Choroid plexus epithelial cell (primary cell): ENCODE data around the gene SMAD9.
"Not testable (repeated sequence)": the region's sequence is repeated elsewhere in the genome, so short reads cannot be mapped to it uniquely, and the experiment has no call there.

ENCODE experiments used
- DNase-seq: peaks from one replicate; pipeline ENCODE4 v3.0.0-alpha.2; 2010; ENCODE audit warnings: low read depth
- H3K4me3 ChIP-seq: 2 replicates; pipeline ENCODE4 v1.5.1; 2011; ENCODE audit warnings: low read depth, mild to moderate bottlenecking, control low read depth, low read length, moderate library complexity
- TF ChIP-seq, protein P1 (sequence below): conservative IDR thresholded peaks from 2 replicates; pipeline ENCODE4 v1.5.1; 2011; ENCODE audit warnings: low read depth, mild to moderate bottlenecking, control low read depth, inconsistent platforms, low read length, moderate library complexity

SMAD9 gene

DNA sequence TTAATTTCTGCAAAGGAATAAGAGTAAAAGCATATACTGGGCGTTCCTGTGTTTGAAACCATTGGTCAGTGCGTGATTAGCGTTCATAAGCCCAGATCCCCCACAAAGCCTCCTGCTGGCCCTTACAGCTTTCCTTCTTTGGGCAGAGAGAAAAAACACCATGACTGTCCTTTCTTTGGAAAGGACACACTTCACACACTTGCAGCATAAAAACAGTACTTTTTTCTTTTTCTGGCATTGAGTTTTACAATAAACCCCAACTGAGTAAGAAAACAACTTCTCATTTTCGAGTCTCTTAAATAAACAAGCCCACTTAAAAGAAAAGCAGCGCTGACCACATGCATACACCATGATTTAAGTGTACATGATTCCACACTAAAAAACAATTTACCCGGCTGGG is 35.8 kb downstream of the SMAD9 start:
- DNase-seq = peak; percentile 32
- TF ChIP-seq, protein P1, sequence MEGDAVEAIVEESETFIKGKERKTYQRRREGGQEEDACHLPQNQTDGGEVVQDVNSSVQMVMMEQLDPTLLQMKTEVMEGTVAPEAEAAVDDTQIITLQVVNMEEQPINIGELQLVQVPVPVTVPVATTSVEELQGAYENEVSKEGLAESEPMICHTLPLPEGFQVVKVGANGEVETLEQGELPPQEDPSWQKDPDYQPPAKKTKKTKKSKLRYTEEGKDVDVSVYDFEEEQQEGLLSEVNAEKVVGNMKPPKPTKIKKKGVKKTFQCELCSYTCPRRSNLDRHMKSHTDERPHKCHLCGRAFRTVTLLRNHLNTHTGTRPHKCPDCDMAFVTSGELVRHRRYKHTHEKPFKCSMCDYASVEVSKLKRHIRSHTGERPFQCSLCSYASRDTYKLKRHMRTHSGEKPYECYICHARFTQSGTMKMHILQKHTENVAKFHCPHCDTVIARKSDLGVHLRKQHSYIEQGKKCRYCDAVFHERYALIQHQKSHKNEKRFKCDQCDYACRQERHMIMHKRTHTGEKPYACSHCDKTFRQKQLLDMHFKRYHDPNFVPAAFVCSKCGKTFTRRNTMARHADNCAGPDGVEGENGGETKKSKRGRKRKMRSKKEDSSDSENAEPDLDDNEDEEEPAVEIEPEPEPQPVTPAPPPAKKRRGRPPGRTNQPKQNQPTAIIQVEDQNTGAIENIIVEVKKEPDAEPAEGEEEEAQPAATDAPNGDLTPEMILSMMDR = no peak
- H3K4me3 ChIP-seq = no peak overlapping the region

DNA sequence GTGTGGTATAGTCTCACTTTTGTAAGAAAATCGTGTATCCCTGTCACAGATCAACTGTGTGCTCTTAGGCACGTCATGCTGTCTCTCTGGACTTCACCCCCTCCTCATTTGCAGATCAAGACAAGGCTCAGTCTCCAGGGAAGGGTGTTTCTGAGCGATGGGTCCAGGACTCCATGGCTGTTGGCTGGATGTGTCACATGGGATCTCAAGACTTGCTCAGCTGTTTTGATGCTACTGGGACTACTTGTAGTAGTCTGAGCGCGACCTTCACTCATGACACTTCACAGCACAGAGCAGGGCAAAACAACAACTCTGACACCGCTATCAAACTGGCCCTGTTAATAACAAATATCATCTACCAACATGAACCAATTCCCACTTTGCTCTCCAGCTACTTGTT is 36.2 kb downstream of the SMAD9 start:
- DNase-seq = peak; percentile 4
- TF ChIP-seq, protein P1 = no peak
- H3K4me3 ChIP-seq = no peak overlapping the region

DNA sequence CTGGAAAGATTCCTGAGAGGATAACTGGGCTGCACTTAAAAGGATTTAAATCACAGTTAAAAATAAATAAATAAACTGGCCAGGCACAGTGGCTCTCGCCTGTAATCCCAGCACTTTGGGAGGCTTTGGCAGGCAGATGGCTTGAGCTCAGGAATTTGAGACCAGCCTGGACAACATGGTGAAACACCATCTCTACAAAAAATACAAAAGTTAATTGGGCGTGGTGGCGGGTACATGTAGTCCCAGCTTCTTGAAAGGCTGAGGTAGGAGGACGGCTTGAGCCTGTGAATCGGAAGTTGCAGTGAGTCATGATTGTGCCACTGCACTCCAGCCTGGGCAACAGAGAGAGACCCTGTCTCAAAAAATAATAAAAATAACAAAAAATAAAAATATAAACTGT is 36.6 kb downstream of the SMAD9 start:
- H3K4me3 ChIP-seq = not testable (repeated sequence)
- DNase-seq = peak; percentile 7

DNA sequence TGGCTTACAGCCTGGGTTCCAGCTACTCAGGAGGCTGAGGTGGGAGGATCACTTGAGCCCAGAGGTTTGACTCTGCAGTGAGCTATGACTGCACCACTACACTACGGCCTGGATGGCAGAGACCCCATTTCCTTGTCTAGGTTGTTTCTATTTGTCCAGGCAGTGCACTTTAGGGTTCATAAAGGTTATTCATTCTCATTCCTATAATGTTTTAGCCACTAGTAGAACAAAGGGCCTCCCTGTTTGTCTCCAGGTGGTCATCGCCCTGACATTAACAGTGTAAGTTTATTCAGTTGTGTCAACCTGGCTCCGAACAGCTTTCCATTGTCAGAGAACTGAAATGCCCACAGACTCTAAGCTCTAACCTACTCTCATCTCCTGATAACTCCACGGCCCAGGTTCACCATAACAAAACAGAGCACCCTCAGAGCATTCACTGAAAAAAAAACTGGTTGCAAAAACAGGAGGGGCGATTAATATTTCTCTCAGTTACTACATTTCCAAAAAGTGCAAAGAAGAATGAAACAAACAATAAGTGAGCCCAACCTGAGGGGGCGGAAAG is 37.1 kb downstream of the SMAD9 start:
- no peak for DNase-seq
- no peak overlapping the region for H3K4me3 ChIP-seq
- TF ChIP-seq, protein P1 = no peak

DNA sequence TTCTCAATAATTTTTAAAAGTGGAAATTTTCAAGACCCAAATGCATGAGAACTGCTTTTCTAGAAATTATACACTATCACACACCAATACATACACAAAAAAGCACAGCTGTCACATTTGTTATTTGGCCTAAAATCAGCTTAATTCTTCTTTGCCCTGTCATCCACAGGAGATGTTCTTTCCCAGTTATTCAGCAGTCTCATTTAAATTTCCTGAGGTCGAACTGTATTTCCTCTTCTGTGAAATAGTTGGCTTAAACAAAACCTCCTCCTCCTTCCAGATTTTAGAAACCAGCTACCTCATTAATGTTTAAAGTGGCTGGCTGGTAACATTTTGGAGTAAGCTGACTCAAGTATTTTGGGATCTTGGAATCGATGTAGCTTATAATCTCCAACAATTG is 39.1 kb downstream of the SMAD9 start:
- TF ChIP-seq, protein P1 = no peak
- no peak overlapping the region for H3K4me3 ChIP-seq
- DNase-seq = peak; percentile 8

DNA sequence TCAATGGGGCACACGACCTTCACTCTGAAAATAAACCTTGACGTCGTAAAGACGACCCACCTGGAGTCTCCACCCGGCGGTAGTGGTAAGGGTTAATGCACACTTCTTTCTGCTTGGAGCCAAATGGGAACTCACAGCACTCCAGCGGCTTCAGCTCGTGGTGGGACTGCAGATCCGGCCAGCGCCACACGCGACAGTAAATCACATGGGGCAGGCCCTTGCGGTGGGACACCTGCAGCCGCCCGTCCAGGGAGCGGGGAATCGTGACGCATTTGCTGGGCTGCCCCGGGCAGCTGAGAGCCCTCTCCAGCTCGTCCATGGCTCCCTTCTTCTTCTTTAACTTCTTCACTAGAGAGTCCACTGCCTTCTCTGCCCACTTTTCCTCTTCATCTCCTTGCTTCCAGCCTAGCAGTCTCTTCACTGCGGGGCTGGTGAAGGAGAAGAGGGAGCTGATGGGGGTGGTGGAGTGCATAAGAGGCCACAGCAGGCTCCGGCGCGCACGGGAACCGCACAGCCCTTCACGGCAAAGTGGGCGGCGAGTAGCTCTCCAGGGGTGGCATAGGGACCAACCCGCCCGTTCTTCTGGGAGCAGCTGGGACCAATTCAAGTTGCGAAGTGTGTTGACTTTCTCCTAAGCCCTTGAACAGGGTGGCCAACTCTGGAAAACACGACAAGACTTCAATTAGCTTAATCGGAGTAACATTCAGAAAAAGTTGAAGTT is 40.7 kb downstream of the SMAD9 start:
- no peak for DNase-seq
- no peak overlapping the region for H3K4me3 ChIP-seq
- TF ChIP-seq, protein P1 = no peak

DNA sequence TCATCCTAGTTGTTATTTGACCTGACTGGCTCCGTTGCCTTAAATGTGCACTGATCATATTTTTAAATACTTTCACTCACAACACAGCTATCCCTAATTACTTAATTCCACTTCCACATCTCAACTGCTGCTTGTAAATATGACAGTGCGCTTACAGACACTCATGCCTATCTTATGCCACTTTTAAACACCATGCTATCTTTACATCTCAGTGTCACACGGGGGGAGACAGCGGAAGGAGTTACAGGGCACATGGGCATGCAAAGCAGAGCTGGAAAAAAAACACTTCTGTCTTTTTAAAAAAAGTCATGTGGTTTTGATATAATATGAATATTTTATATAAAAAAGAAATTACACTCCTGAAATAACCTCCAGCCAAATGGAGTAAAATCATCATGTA is 44.1 kb downstream of the SMAD9 start:
- TF ChIP-seq, protein P1 = no peak
- no peak for DNase-seq
- H3K4me3 ChIP-seq = no peak overlapping the region
